ENCODE data around the gene ZNF800. TPM values are rescaled to one million over a fixed set of nuclear protein-coding genes. Genes with fewer than 3 reads are reported as not detected.

Gene ZNF800
- polyA plus RNA-seq, 3 donors: 19.4 to 20.8 (median 20.0) TPM

DNA sequence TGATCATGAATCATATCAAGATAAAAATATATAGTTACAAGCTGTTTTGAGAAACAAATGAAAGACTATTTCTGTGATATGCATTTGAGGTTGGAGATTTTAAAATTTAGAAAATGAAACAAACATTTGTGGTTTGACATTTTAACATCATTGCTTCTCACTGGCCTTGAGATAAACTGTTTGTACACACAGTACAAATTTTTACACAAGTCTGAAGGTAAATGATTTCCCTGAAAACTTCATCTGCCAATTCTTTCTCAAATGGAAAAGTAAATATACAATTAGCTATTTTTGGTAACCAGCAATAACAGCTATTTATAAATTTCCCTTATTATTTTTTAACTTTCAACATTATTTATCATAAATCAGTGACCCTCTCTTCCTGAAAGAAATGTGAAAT lies 38.6 kb downstream of the ZNF800 start:
- DNase-seq (ENCODE audit: low read depth in 3 of 3, low spot score in 2 of 3): no peak

DNA sequence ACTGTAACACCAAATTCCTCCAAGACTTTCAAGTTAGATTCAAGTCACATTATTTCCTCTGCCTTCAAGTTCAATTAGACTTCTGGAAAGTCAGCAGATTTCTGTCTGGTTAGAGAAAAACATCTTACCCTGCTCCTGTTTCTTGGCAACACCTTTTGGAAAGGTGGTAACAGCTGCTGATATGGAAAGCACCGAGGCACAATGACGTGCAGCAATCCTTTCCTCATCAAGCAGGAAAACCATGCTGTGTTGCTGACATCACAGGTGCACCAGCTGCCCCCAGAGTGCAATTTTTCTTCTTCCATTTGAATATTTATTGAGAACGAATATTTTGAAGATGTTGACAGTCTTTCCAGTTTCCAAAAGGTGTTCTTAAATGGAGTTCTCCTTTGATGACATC lies 41.9 kb downstream of the ZNF800 start:
- DNase-seq (ENCODE audit: low read depth in 3 of 3, low spot score in 2 of 3): no peak

DNA sequence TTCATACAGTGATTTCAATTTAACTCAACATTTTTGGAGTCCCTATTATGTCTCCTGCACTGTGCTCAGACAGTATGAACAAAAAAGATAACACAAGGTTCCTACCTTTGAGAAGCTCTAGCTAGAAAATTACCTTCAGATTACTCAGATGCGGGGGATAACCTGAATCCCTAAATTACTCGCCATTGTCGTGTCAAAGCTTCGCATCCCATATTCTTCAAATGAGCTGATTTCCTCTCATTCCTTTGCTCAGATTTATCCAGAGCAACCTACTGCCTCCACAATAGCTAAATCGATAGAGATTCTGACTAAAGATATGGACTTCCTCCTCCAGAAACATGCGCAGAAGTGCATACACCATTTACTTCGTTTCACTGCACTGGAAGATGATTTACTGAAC lies 42.6 kb downstream of the ZNF800 start:
- DNase-seq (ENCODE audit: low read depth in 3 of 3, low spot score in 2 of 3): no peak

DNA sequence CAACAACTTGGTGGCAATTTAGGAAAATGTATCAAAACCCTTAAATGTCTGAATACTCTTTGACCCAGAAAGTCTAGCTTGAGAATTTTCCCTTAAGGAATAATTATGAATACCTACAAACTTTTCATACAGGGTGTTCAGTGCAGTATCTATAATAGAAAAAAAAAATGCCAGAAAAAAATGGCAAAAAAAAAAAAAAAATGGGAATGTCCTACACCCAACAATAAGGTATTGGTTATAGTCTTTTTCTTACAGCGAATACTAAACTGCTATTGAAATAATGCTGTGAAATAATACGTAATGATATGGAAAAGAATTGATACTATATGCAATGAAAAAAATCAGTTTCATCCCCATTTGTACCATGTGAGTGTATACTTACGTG lies 44.3 kb downstream of the ZNF800 start:
- no peak for DNase-seq (ENCODE audit: low read depth in 3 of 3, low spot score in 2 of 3)

DNA sequence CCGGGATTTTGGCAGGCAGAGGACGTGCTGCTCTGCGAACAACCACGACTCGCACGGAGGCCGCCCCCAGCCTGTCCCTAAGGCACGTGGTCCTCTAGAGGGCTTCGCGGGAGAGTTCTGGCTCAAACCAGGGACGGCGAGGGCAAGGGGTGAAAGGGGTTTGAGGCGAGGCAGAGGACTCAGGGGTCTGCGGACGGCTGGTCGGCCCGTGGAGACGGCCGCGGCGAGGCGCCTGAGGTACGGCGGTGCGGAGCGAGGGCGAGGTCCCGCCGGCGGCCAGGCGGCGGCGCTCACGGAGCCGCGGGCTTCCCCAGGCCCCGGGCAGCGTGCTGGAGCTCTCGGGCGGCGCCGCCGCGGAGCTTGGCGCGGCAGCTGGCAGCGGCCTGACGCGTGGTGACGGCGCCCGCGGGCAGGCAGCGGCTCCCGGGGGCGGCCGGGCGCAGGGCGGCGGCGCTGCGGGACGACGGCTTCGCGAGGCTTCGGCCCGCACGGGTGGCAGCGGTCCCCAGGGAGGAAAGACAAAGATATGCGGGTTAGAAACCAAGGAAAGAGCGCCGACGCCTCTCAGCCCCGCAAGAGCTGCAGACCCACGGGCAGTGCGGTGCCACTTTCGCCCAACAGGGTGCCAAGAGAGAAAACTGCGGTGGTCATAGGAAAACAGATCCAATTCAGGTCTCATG lies 44.8 kb downstream of the ZNF800 start:
- peak; percentile 21 to 41 (median 23) for DNase-seq (ENCODE audit: low read depth in 3 of 3, low spot score in 2 of 3)

DNA sequence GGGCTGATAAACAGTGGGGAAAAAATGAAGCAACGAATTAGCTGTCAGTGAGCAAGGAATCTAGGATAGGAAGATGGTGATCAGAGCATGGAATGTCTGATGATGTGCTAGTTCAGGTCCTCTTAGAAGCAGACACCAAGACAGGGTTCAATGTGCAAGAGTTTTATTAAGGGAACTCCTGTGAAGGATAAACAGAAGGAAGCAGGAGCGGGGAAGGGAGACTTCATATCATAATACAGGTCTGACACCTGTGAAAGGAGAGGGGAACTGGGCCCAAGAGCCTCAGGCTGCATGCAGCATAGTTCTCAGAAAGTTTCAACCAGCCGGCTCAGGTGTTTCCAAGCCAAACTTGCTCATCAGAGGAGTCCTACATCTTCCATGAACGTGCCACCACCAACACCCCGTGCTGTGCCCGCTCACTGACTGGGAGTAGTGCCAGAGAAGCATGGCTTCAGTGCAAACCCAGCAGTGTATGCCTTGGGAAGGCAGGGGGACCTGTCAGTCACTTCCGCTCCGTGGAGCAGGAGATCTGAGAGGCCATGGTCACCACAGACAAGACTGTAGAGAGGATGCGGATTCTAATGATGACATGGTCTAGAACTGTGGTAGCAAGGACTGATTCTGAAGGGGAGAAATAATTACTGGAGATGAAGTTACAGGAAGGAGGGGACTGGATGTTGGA lies 45.8 kb downstream of the ZNF800 start:
- DNase-seq (ENCODE audit: low read depth in 3 of 3, low spot score in 2 of 3): no peak

DNA sequence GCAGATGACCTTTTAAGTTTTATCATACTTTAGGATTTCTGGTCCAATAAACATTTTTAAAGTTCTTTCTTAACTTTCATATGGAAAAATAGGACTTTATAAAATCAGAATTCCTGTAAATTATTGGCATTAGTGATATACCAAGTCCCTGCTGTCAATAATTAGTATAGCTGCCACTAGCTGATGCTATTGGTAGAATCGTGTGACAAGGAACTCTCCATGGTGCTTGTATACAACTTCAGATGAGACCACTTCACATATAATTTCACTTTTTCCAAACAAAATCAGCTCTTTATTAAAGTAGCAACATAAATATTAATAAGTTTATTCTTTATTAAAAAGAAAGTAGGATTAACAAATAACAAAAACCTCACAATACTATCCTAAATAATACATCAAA lies 49.9 kb downstream of the ZNF800 start:
- DNase-seq (ENCODE audit: low read depth in 3 of 3, low spot score in 2 of 3): no peak

DNA sequence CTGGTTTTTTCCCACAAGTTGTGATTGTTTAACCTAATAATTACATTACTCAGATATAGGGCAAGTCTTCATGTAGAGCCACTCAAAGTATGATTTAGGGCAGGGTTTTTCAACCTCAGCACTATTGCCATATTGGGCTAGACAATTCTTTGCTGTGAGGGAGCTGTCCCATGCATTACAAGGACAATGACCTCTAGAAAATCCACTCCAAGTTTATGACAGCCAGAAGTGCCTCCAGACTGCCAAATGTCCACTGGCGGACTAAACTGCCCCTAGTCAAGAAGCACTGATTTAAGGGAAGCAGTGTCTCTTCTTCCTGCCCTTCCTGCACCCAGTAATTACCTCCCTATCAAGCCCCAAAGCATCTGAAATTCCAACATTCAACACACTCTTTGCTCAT lies 54.4 kb downstream of the ZNF800 start:
- no peak for DNase-seq (ENCODE audit: low read depth in 3 of 3, low spot score in 2 of 3)

DNA sequence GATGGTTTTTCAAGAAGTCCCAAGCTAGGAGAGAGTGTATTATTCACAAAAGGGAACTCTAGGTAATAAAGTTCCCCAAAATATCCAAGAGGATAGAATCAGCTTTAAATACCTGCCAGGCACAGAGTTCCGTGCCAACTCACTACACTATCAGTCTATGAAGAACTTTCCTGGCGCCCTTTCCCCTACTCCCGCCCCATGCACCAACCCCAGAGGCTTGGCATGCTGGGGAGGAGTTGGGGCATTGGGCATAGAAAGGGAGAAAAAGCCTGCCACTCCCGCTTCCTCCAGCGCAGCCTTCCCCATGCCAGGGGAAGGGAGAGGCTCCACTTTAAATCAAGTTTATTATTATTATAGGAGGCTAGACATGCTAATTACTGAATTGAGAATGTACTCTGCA lies 54.9 kb downstream of the ZNF800 start:
- no peak for DNase-seq (ENCODE audit: low read depth in 3 of 3, low spot score in 2 of 3)

DNA sequence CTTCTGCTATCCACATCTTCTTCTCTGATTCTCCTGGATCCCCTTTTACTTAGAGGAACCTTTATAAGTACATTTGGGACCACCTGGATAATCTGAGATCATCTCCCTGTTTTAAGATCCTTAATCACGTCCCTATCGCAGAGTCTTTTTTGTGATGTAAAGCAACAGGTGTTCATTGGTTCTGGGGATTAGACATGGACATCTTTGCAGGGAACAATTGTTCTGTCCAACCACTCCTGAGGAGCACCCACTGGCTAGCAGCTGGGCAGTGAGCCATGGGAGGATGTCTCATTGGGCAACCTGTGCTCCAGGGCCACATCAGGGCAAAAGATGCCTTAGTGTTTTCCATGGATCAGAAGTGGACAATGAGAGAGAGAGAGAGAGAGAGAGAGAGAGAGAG lies 56.0 kb downstream of the ZNF800 start:
- DNase-seq (ENCODE audit: low read depth in 3 of 3, low spot score in 2 of 3): no peak

DNA sequence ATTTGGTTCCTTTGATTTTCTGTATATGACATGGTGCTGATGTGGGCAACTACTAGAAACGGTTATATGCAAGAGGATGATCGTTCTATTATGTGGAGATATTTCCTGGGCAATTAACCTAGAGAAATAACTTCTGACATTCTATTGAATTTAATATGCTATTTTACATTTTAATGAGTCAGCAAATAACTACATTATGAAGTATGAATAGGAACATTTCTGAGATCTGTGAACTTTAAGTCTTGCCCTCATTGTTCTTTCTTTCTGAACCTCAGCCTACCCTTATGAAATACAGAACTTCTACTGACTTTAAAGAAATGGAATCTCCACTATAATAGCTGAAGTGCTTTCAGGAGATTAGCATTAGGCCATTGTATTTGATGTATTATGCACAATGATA lies 59.6 kb downstream of the ZNF800 start:
- DNase-seq (ENCODE audit: low read depth in 3 of 3, low spot score in 2 of 3): no peak

DNA sequence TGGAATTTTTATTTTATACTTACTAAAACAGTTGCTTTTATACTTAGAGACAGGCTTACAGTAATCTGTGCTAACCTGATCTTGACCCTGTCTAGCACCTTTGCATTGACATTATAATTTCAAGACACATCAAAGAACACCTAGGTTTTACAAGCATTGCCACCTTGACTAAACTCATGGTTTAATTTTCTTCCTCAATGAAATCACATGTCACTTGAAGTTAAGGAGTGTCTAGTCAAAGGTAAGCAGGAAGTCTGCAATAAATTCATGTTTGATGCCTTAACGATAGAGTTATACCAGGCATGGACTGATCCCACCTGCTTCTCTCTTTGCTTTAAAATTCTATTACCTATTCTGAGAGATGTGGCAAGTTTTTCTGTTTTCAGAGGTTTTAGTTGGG lies 62.4 kb downstream of the ZNF800 start:
- DNase-seq (ENCODE audit: low read depth in 3 of 3, low spot score in 2 of 3): no peak

DNA sequence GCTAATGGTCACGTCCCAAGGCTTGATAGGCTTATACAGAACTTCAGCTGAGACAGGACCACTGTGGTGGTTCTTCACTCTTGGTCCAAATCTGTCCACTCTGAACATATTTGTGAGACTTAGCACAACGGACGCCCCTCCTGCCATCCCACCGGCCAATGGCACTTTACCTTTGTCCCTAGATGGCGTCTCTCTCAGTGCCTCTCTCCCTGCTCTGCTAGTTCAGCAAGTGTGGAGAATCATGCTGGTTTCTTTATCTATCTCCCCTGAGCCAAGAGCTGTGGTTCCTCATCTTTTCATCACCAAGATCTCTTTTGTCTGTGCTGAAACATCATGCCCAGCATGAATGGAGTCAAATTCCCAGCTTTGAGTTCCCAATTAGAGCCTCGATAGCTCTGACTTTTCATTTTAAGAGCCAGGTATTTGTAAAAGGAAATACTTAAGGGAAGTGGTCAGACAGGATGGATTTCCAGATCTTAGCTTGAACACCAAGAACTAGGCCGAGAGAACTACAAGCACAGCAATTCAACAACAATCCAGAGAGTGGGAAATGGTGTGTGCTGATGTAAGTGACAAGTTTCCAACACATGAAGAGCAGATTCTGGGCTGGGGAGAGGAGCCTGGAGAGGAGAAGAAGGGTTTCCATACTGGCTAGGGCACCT lies 69.5 kb downstream of the ZNF800 start:
- DNase-seq (ENCODE audit: low read depth in 3 of 3, low spot score in 2 of 3): no peak

DNA sequence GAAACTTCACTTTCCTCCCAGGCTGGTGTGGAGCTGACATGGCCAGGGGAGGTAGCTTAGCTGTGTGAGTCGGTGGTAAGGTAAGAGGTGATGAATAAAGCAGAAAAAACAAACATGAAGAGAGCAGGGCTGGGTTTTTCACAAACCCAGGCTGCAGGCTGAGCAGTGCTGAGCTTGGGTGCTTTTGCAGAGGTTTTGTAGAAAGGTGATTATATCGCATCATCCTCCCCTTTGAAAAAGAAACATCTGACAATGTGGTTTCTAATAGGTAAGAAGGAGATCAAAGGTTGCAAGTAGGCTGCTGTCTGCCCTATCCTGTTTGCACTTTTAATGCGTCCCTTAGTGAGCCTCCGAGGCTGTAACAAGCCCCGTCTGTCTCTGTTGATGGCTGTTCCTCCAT lies 70.2 kb downstream of the ZNF800 start:
- no peak for DNase-seq (ENCODE audit: low read depth in 3 of 3, low spot score in 2 of 3)

DNA sequence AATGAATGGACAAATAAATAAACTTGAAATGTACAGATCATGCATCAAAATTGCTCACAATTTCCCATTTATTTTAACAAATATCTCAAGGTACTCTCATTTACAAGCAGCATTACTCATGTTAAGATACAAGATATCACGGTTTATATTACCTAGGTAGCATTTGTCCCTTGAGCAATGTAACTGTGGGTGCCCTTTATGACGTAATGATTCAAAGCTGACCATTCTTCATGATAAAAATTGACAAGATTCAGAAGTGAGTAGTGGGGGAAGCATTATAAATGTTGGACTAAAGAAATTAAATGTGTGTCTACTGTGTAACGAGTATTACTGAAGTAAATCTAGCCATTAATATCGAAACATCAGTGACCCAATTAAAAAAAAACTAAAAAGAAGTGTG lies 71.5 kb downstream of the ZNF800 start:
- DNase-seq (ENCODE audit: low read depth in 3 of 3, low spot score in 2 of 3): no peak

Other genes with a start within 250 kb of the ZNF800 start
- 10 to 100 TPM in 1 of 3 donors, 1 to 10 TPM in 2; 8.6 to 12.6 (median 8.8) TPM for gene GRM8, start 139.8 kb downstream of the ZNF800 start, polyA plus RNA-seq (ENCODE audit: insufficient read length in 3 of 3)
- 10 to 100 TPM; 15.0 to 15.2 (median 15.0) TPM for gene GCC1, start 192.9 kb upstream of the ZNF800 start, polyA plus RNA-seq (ENCODE audit: insufficient read length in 3 of 3)
- 100 to 1,000 TPM; 175 to 195 (median 193) TPM for gene ARF5, start 195.7 kb upstream of the ZNF800 start, polyA plus RNA-seq (ENCODE audit: insufficient read length in 3 of 3)
- gene FSCN3, start 201.0 kb upstream of the ZNF800 start, polyA plus RNA-seq (ENCODE audit: insufficient read length in 3 of 3): under 1 TPM; 0.06 to 0.25 (median 0.07) TPM
- gene PAX4, start 225.4 kb upstream of the ZNF800 start, polyA plus RNA-seq (ENCODE audit: insufficient read length in 3 of 3): not detected

Data from right renal cortex interstitium (tissue), 3 donors.